K562 (cell line): Measurements from ENCODE around the gene LGSN. TPM values are rescaled to one million over a fixed set of nuclear protein-coding genes. Genes with fewer than 3 reads are reported as not detected.

Experiments
- ATAC-seq: fragments of 200-7000 bp; cut with Tn5 transposase; 3 replicates; pipeline ENCODE4 v1.9.1; 2020; ENCODE audit warnings: moderate library complexity
- BruUV-seq: library from RNA; stranded (reverse); fragments of 400-500 nt; replicated peaks from 2 replicates; lab custom pipeline; 2021; lab: Mats Ljungman, UMichigan
- CTCF ChIA-PET: fragments of 300-600 bp; formaldehyde crosslinking; extraction: SDS; loops from one replicate; lab custom pipeline; 2021; ENCODE audit warnings: low intra/inter-chr PET ratio; lab: Yijun Ruan, JAX
- POLR2A ChIA-PET: fragments of 300-600, 350-650 bp; sonication (Branson Sonifier 250); formaldehyde crosslinking; extraction: SDS; loops from one replicate; lab custom pipeline; 2021; ENCODE audit warnings: antibody characterized with exemption, inconsistent platforms; lab: Yijun Ruan, JAX
- DNase-seq, 4 experiments: peaks; one replicate each; pipeline versions ENCODE4 v3.0.0 to v3.0.0-alpha.2; 2011 to 2018; ENCODE audit warnings: low spot score in 3 of 4, mixed read lengths in 3 of 4; ENCODE audit errors: extremely low read depth in 1 of 4
- FAIRE-seq: peaks from 2 replicates; lab custom pipeline; 2011; peaks lifted over from hg19 to GRCh38; lab: Jason Lieb, UNC
- H2AFZ ChIP-seq: 2 replicates; pipeline ENCODE4 v1.6.0; 2011; ENCODE audit warnings: low read depth, low read length, control low read depth, inconsistent platforms
- H3K27ac ChIP-seq: fragments of 200-600 bp; 3 replicates; pipeline ENCODE4 v1.8.0; 2011; ENCODE audit warnings: low read depth, mild to moderate bottlenecking, control low read depth, inconsistent platforms, low read length, moderate library complexity, mixed read lengths; ENCODE audit errors: extremely low read depth
- H3K27me3 ChIP-seq, 2 experiments: fragments of 300-600 bp in 1 of 2; 2 replicates in 1 of 2; 3 replicates in 1 of 2; pipeline versions ENCODE4 v1.6.0 to v1.8.0; 2011; ENCODE audit warnings: inconsistent platforms in 2 of 2, low read length in 2 of 2, mild to moderate bottlenecking in 1 of 2, mixed read lengths in 1 of 2, moderate library complexity in 1 of 2; ENCODE audit not compliant: control insufficient read depth in 2 of 2, insufficient read depth in 2 of 2
- H3K36me3 ChIP-seq: fragments of 300-600 bp; 3 replicates; pipeline ENCODE4 v1.8.0; 2011; ENCODE audit warnings: mild to moderate bottlenecking, low read length, inconsistent platforms; ENCODE audit not compliant: control insufficient read depth, insufficient read depth
- H3K4me1 ChIP-seq, 2 experiments: fragments of 200-600 bp in 1 of 2; replicated peaks in 1 of 2; 2 replicates in 1 of 2; 3 replicates in 1 of 2; pipeline versions ENCODE4 v1.5.1 to v1.8.0; 2011; ENCODE audit warnings: inconsistent platforms in 2 of 2, low read length in 2 of 2, mild to moderate bottlenecking in 1 of 2, mixed read lengths in 1 of 2, moderate library complexity in 1 of 2; ENCODE audit not compliant: control insufficient read depth in 2 of 2, insufficient read depth in 2 of 2
- H3K4me2 ChIP-seq: 2 replicates; pipeline ENCODE4 v1.6.1; 2011; ENCODE audit warnings: low read length, control low read depth, inconsistent platforms, mixed read lengths; ENCODE audit not compliant: insufficient read depth
- H3K4me3 ChIP-seq: fragments of 200-600 bp; sonication (generic), shearing (Covaris generic); 2 replicates; pipeline ENCODE4 v1.5.1; 2016; ENCODE audit warnings: control low read depth, inconsistent platforms
- H3K79me2 ChIP-seq: fragments of 200-600 bp; 3 replicates; pipeline ENCODE4 v1.8.0; 2011; ENCODE audit warnings: low read length, inconsistent platforms; ENCODE audit not compliant: control insufficient read depth, insufficient read depth
- H3K9ac ChIP-seq, 2 experiments: 2 replicates each; pipeline versions ENCODE4 v1.6.0 to v1.6.1; 2011; ENCODE audit warnings: low read depth in 2 of 2, low read length in 2 of 2, control low read depth in 1 of 2, inconsistent platforms in 1 of 2, mild to moderate bottlenecking in 1 of 2, mixed read lengths in 1 of 2; ENCODE audit not compliant: insufficient read depth in 1 of 2
- H3K9me1 ChIP-seq: one replicate; pipeline ENCODE4 v1.6.0; 2011; ENCODE audit warnings: inconsistent platforms, mild to moderate bottlenecking, low read length, moderate library complexity; ENCODE audit not compliant: control insufficient read depth, insufficient read depth
- H3K9me3 ChIP-seq: replicated peaks from 2 replicates; pipeline ENCODE4 v1.5.1; 2011; ENCODE audit warnings: low read depth, low read length, inconsistent platforms; ENCODE audit not compliant: control insufficient read depth, insufficient read depth
- H4K20me1 ChIP-seq: replicated peaks from 2 replicates; pipeline ENCODE4 v1.6.1; 2011; ENCODE audit warnings: low read length, inconsistent platforms, mixed read lengths; ENCODE audit not compliant: control insufficient read depth, insufficient read depth
- RBM14 ChIP-seq: fragments of 200-400 bp; formaldehyde crosslinking; IDR thresholded peaks from 2 replicates; pipeline ENCODE4 v1.6.1; 2018; ENCODE audit warnings: low read depth, mild to moderate bottlenecking, low read length, moderate library complexity, borderline replicate concordance; ENCODE audit not compliant: insufficient read depth
- SAFB ChIP-seq: fragments of 200-400 bp; formaldehyde crosslinking; IDR thresholded peaks from 2 replicates; pipeline ENCODE4 v1.6.1; 2017; ENCODE audit warnings: low read depth, low read length, borderline replicate concordance
- TGIF2 ChIP-seq: sonication (generic); formaldehyde crosslinking; IDR thresholded peaks from 2 replicates; pipeline ENCODE4 v1.8.1; 2022; ENCODE audit warnings: mild to moderate bottlenecking, missing genetic modification reagents, moderate library complexity
- TRIM25 ChIP-seq: fragments of 450-650 bp; IDR thresholded peaks from 2 replicates; pipeline ENCODE4 v1.7.0; 2016; ENCODE audit warnings: borderline replicate concordance
- ZNF655 ChIP-seq: fragments of 250-450 bp; sonication (Bioruptor Pico); IDR thresholded peaks from 2 replicates; pipeline ENCODE4 v1.5.0; 2021
- WGBS: fragments of 100-300 bp; shearing (Covaris generic); methylation state at CpG from one replicate; pipeline ENCODE4 v1.1.6; 2016; ENCODE audit warnings: low coverage, mixed read lengths; ENCODE audit not compliant: insufficient coverage; ENCODE audit errors: missing lambda C conversion rate; 5-methylcytosine and 5-hydroxymethylcytosine counted together
- in situ Hi-C: fragments of 300-500 bp; cut with MboI; formaldehyde crosslinking; loops from 4 replicates; pipeline ENCODE4 v1.15.0; 2018; ENCODE audit warnings: inconsistent platforms, mixed read lengths
- intact Hi-C: fragments of 100-400 bp; cut with micrococcal nuclease; formaldehyde crosslinking; loops from 2 replicates; pipeline ENCODE4 v1.14.2; 2022
- polyA plus RNA-seq, 8 experiments: library from polyadenylated mRNA; depleted of rRNA in 4 of 8; stranded (reverse) in 5 of 8; unstranded in 3 of 8; fragments of >200 nt; fragmentation: Nextera tagmentation in 2 of 8; fragmentation: Illumina TruSeq in 1 of 8; extraction: Ambion mirVana in 2 of 8; extraction: Trizol in 1 of 8; gene quantifications; 2 replicates each; pipeline versions ENCODE4 v1.2.1 to v1.2.3, GENCODE V29; 2011 to 2014; ENCODE audit warnings: inconsistent platforms in 1 of 8, missing spikeins in 1 of 8
- total RNA-seq, 7 experiments: library from RNA; depleted of rRNA in 6 of 7; stranded (reverse); fragments of >200 nt in 6 of 7; fragmentation: Illumina TruSeq in 2 of 7; extraction: Trizol in 2 of 7; gene quantifications; 2 replicates each; pipeline versions ENCODE4 v1.2.1 to v1.2.3, GENCODE V29; 2011 to 2021; ENCODE audit warnings: low replicate concordance in 1 of 7
- TF ChIP-seq, protein P1 (sequence below), 2 experiments: fragments of 450-650 bp in 1 of 2; sonication (generic) in 1 of 2; formaldehyde crosslinking in 1 of 2; IDR thresholded peaks; 2 replicates each; pipeline versions ENCODE4 v1.7.1 to v1.9.0; 2016 to 2022; ENCODE audit warnings: inconsistent platforms in 1 of 2, mild to moderate bottlenecking in 1 of 2, missing genetic modification reagents in 1 of 2

LGSN gene
- total and polyA plus RNA-seq, 9 of the 15 experiments (the other 6 are each of a cell fraction or from before 2014, with no cell fraction given): 0.01 TPM; not detected in 8

DNA sequence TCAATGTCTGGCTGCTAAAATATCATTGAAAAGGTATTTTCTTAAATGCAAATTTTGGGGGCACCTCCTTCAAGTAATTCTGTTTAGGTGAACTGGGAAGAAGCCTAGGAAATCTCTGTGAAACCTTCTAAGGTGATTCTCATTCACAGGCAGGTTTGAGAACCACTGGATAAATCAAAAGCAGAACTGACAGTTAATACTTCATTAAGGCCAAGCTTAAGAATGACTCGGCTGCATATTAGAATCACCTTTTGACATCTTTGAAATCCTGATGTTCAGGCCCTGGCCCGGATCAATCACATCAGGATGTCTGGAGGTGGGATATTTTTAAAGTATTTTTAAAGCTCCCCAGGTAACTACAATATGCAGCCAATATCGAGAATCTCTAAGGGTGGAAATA lies 58.0 kb downstream of the LGSN start:
- H3K4me2 ChIP-seq: no peak overlapping the region
- ATAC-seq (no peak), FAIRE-seq (no peak), DNase-seq (no peak)
- H3K9me1 ChIP-seq: no peaks in the 10 kb centered on the region
- intact Hi-C loops: no loop called here
- H3K36me3 ChIP-seq: no peaks in the 10 kb centered on the region
- H3K27me3 ChIP-seq: no peaks in the 10 kb centered on the region
- H3K9ac ChIP-seq: no peak overlapping the region
- CTCF ChIA-PET: no interaction called here
- no peaks in the 10 kb centered on the region for H3K4me1 ChIP-seq
- H3K27ac ChIP-seq: no peak overlapping the region
- no peaks in the 10 kb centered on the region for H3K9me3 ChIP-seq
- in situ Hi-C loops: no loop called here
- POLR2A ChIA-PET: no interaction called here
- no TSS peak for BruUV-seq
- H2AFZ ChIP-seq: no peak overlapping the region
- no peaks in the 10 kb centered on the region for H4K20me1 ChIP-seq
- H3K4me3 ChIP-seq: no peak overlapping the region
- H3K79me2 ChIP-seq: no peaks in the 10 kb centered on the region
- 3% methylated on average over 3 of the region's 3 CpGs for WGBS
- TF ChIP-seq TGIF2 (CRISPR knock-in tag) (no peak), RBM14 (no peak), ZNF655 (CRISPR knock-in tag) (no peak), TRIM25 (no peak), SAFB (no peak)
- TF ChIP-seq, protein P1, sequence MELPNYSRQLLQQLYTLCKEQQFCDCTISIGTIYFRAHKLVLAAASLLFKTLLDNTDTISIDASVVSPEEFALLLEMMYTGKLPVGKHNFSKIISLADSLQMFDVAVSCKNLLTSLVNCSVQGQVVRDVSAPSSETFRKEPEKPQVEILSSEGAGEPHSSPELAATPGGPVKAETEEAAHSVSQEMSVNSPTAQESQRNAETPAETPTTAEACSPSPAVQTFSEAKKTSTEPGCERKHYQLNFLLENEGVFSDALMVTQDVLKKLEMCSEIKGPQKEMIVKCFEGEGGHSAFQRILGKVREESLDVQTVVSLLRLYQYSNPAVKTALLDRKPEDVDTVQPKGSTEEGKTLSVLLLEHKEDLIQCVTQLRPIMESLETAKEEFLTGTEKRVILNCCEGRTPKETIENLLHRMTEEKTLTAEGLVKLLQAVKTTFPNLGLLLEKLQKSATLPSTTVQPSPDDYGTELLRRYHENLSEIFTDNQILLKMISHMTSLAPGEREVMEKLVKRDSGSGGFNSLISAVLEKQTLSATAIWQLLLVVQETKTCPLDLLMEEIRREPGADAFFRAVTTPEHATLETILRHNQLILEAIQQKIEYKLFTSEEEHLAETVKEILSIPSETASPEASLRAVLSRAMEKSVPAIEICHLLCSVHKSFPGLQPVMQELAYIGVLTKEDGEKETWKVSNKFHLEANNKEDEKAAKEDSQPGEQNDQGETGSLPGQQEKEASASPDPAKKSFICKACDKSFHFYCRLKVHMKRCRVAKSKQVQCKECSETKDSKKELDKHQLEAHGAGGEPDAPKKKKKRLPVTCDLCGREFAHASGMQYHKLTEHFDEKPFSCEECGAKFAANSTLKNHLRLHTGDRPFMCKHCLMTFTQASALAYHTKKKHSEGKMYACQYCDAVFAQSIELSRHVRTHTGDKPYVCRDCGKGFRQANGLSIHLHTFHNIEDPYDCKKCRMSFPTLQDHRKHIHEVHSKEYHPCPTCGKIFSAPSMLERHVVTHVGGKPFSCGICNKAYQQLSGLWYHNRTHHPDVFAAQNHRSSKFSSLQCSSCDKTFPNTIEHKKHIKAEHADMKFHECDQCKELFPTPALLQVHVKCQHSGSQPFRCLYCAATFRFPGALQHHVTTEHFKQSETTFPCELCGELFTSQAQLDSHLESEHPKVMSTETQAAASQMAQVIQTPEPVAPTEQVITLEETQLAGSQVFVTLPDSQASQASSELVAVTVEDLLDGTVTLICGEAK (IDR thresholded peaks at IDR 0.05): no peak
- TF ChIP-seq, protein P1 (CRISPR knock-in tag; IDR thresholded peaks at IDR 0.05): no peak
